ENCODE measurements around the gene PLA2G2F. TPM values are rescaled to one million over a fixed set of nuclear protein-coding genes. Genes with fewer than 3 reads are reported as not detected.
A peak's percentile ranks its signal among the peaks of the same experiment; 100 is the strongest.

The PLA2G2F gene
- total RNA-seq, 1 donor from 2014 or later = not detected

- no peak overlapping the region for H3K4me3 ChIP-seq (ENCODE audit: low read length in 3 of 3)
- H3K36me3 ChIP-seq (ENCODE audit: control insufficient read depth in 3 of 3, insufficient read depth in 3 of 3, low read length in 3 of 3) = no peaks in the 10 kb centered on the region
- H3K9me3 ChIP-seq (ENCODE audit: control insufficient read depth in 3 of 3, low read length in 3 of 3) = no peaks in the 10 kb centered on the region
- peaks cover 0 to 18% (median 3%) of the 10 kb centered on the region in 3 donors for H3K27me3 ChIP-seq (ENCODE audit: control insufficient read depth in 3 of 3, insufficient read depth in 3 of 3, low read length in 3 of 3)
- no peak overlapping the region for H3K9ac ChIP-seq (ENCODE audit: low read depth in 1 of 3, low read length in 3 of 3)
- peaks cover 13 to 19% (median 16%) of the 10 kb centered on the region in 3 donors for H3K4me1 ChIP-seq (ENCODE audit: control insufficient read depth in 3 of 3, insufficient read depth in 3 of 3, low read length in 3 of 3)
- no peak overlapping the region for H3K27ac ChIP-seq (ENCODE audit: low read depth, low read length)
Measured at GRCh38 chr1:20149601-20150325, 10.6 kb downstream of the PLA2G2F start.

DNA sequence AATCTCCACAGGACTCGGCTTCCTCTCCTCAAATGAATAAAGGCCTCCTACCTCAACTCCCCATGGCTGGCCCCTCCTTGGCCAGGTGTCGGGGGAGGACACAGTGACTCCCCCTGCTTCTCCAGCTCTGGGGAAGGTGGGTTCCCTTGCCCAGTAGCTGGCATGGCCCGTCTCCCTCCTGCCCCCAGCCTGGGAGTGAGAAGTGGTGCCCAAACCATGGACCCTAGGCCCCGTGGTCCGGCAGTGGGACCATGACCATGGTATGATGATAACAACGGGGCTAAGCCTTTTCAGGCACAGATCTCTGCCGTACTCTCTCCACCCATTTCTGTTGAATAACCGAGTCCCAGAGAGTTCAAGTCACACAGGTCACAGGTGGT is 11.2 kb downstream of the PLA2G2F start:
- H3K9ac ChIP-seq (ENCODE audit: low read depth in 1 of 3, low read length in 3 of 3) = no peak overlapping the region
- peaks cover 13 to 19% (median 16%) of the 10 kb centered on the region in 3 donors for H3K4me1 ChIP-seq (ENCODE audit: control insufficient read depth in 3 of 3, insufficient read depth in 3 of 3, low read length in 3 of 3)
- H3K4me3 ChIP-seq (ENCODE audit: low read length in 3 of 3) = no peak overlapping the region
- no peak overlapping the region for H3K27ac ChIP-seq (ENCODE audit: low read depth, low read length)
- H3K27me3 ChIP-seq (ENCODE audit: control insufficient read depth in 3 of 3, insufficient read depth in 3 of 3, low read length in 3 of 3) = peaks cover 0 to 18% (median 3%) of the 10 kb centered on the region in 3 donors
- H3K9me3 ChIP-seq (ENCODE audit: control insufficient read depth in 3 of 3, low read length in 3 of 3) = no peaks in the 10 kb centered on the region
- no peaks in the 10 kb centered on the region for H3K36me3 ChIP-seq (ENCODE audit: control insufficient read depth in 3 of 3, insufficient read depth in 3 of 3, low read length in 3 of 3)

- no peak overlapping the region for H3K9ac ChIP-seq (ENCODE audit: low read depth in 1 of 3, low read length in 3 of 3)
- peaks cover 0 to 18% (median 3%) of the 10 kb centered on the region in 3 donors for H3K27me3 ChIP-seq (ENCODE audit: control insufficient read depth in 3 of 3, insufficient read depth in 3 of 3, low read length in 3 of 3)
- no peak overlapping the region for H3K27ac ChIP-seq (ENCODE audit: low read depth, low read length)
- no peaks in the 10 kb centered on the region for H3K36me3 ChIP-seq (ENCODE audit: control insufficient read depth in 3 of 3, insufficient read depth in 3 of 3, low read length in 3 of 3)
- H3K4me1 ChIP-seq (ENCODE audit: control insufficient read depth in 3 of 3, insufficient read depth in 3 of 3, low read length in 3 of 3) = peaks cover 13 to 19% (median 16%) of the 10 kb centered on the region in 3 donors
- H3K9me3 ChIP-seq (ENCODE audit: control insufficient read depth in 3 of 3, low read length in 3 of 3) = no peaks in the 10 kb centered on the region
- H3K4me3 ChIP-seq (ENCODE audit: low read length in 3 of 3) = no peak overlapping the region
Measured at GRCh38 chr1:20150969-20151368, 11.8 kb downstream of the PLA2G2F start.

- peak overlapping the region; percentile 57 to 60 (median 59) for H3K9ac ChIP-seq (ENCODE audit: low read depth in 1 of 3, low read length in 3 of 3)
- H3K4me1 ChIP-seq (ENCODE audit: control insufficient read depth in 3 of 3, insufficient read depth in 3 of 3, low read length in 3 of 3) = peaks cover 15 to 19% (median 16%) of the 10 kb centered on the region in 3 donors
- H3K9me3 ChIP-seq (ENCODE audit: control insufficient read depth in 3 of 3, low read length in 3 of 3) = no peaks in the 10 kb centered on the region
- H3K4me3 ChIP-seq (ENCODE audit: low read length in 3 of 3) = peak overlapping the region; percentile 58 to 67 (median 62)
- peaks cover 0 to 18% (median 3%) of the 10 kb centered on the region in 3 donors for H3K27me3 ChIP-seq (ENCODE audit: control insufficient read depth in 3 of 3, insufficient read depth in 3 of 3, low read length in 3 of 3)
- peak overlapping the region; percentile 42 for H3K27ac ChIP-seq (ENCODE audit: low read depth, low read length)
- no peaks in the 10 kb centered on the region for H3K36me3 ChIP-seq (ENCODE audit: control insufficient read depth in 3 of 3, insufficient read depth in 3 of 3, low read length in 3 of 3)
Measured at GRCh38 chr1:20151906-20152598, 12.9 kb downstream of the PLA2G2F start.

GRCh38 chr1:20152599-20152930 is 13.4 kb downstream of the PLA2G2F start:
- Histone ChIP-seq H3K9me3 (ENCODE audit: control insufficient read depth in 3 of 3, low read length in 3 of 3) (no peaks in the 10 kb centered on the region), H3K4me3 (ENCODE audit: low read length in 3 of 3) (peak overlapping the region in 1 of 3 donors; percentile 67), H3K27ac (ENCODE audit: low read depth, low read length) (peak overlapping the region; percentile 42), H3K4me1 (ENCODE audit: control insufficient read depth in 3 of 3, insufficient read depth in 3 of 3, low read length in 3 of 3) (peaks cover 16 to 19% (median 18%) of the 10 kb centered on the region in 3 donors), H3K36me3 (ENCODE audit: control insufficient read depth in 3 of 3, insufficient read depth in 3 of 3, low read length in 3 of 3) (no peaks in the 10 kb centered on the region), H3K9ac (ENCODE audit: low read depth in 1 of 3, low read length in 3 of 3) (peak overlapping the region in 2 of 3 donors; percentile 59 to 60), H3K27me3 (ENCODE audit: control insufficient read depth in 3 of 3, insufficient read depth in 3 of 3, low read length in 3 of 3) (peaks cover 0 to 18% (median 3%) of the 10 kb centered on the region in 3 donors)

DNA sequence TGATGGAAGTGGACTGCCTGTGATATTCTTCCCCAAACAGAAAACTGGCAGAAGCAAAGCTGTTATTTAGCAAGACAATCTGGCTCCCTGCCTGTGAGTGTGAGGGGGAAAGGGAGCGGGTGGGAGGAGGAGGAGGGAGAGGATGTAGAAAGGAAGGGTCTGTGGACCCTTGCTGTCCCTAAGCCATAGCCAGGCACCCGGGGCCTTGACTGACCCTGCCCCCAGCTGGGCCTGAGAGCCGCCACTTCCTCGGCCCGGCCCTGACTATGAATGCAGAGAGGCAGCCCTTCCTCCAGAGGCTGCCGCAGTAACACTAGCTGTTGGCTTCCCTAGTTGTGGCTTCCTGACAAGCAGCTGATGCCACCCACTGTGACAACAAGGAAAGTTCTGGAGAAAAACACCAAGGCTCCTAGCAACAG is 13.9 kb downstream of the PLA2G2F start:
- H3K4me1 ChIP-seq (ENCODE audit: control insufficient read depth in 3 of 3, insufficient read depth in 3 of 3, low read length in 3 of 3) = peaks cover 16 to 19% (median 18%) of the 10 kb centered on the region in 3 donors
- H3K27me3 ChIP-seq (ENCODE audit: control insufficient read depth in 3 of 3, insufficient read depth in 3 of 3, low read length in 3 of 3) = peaks cover 0 to 18% (median 3%) of the 10 kb centered on the region in 3 donors
- H3K9ac ChIP-seq (ENCODE audit: low read depth in 1 of 3, low read length in 3 of 3) = peak overlapping the region in 1 of 3 donors; percentile 60
- no peaks in the 10 kb centered on the region for H3K36me3 ChIP-seq (ENCODE audit: control insufficient read depth in 3 of 3, insufficient read depth in 3 of 3, low read length in 3 of 3)
- H3K4me3 ChIP-seq (ENCODE audit: low read length in 3 of 3) = no peak overlapping the region
- H3K9me3 ChIP-seq (ENCODE audit: control insufficient read depth in 3 of 3, low read length in 3 of 3) = no peaks in the 10 kb centered on the region
- H3K27ac ChIP-seq (ENCODE audit: low read depth, low read length) = peak overlapping the region; percentile 42

DNA sequence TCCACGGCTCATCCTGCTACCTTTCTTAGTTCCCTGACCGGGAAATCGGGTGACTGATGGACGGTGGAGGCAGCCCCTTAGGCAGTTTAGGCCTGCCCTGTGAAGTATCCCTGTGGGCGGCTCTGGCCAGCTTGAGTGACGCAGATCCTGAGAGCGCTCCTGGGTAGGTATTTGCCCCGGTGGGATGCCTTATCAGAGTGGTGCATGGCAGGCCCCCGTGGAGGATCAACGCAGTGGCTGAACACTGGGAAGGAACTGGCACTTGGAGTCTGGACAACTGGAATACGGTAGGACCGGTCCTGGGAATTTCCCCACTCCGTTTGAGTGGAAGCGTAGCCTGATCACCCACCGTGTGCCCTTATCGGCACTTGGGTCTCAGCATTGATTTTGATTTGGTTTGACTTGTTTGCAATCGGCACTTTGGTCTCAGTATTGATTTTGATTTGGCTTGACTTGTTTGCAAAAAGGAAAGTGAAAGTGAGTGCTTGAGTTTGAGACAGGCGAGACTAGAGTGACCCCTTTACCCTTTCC is 15.2 kb downstream of the PLA2G2F start:
- Histone ChIP-seq H3K4me3 (ENCODE audit: low read length in 3 of 3) (peak overlapping the region; percentile 22 to 54 (median 33)), H3K9ac (ENCODE audit: low read depth in 1 of 3, low read length in 3 of 3) (peak overlapping the region in 2 of 3 donors; percentile 33 to 40), H3K27ac (ENCODE audit: low read depth, low read length) (peak overlapping the region; percentile 25)

GRCh38 chr1:20158358-20159070 is 19.4 kb downstream of the PLA2G2F start:
- Histone ChIP-seq H3K4me1 (ENCODE audit: control insufficient read depth in 3 of 3, insufficient read depth in 3 of 3, low read length in 3 of 3) (peaks cover 3 to 5% (median 4%) of the 10 kb centered on the region in 3 donors), H3K36me3 (ENCODE audit: control insufficient read depth in 3 of 3, insufficient read depth in 3 of 3, low read length in 3 of 3) (no peaks in the 10 kb centered on the region), H3K4me3 (ENCODE audit: low read length in 3 of 3) (no peak overlapping the region), H3K27ac (ENCODE audit: low read depth, low read length) (no peak overlapping the region), H3K27me3 (ENCODE audit: control insufficient read depth in 3 of 3, insufficient read depth in 3 of 3, low read length in 3 of 3) (no peaks in the 10 kb centered on the region), H3K9ac (ENCODE audit: low read depth in 1 of 3, low read length in 3 of 3) (no peak overlapping the region), H3K9me3 (ENCODE audit: control insufficient read depth in 3 of 3, low read length in 3 of 3) (peaks cover 0 to 8% (median 0%) of the 10 kb centered on the region in 3 donors)

More for the DNA sequence above, 15.2 kb downstream of the PLA2G2F start:
- Histone ChIP-seq H3K27me3 (ENCODE audit: control insufficient read depth in 3 of 3, insufficient read depth in 3 of 3, low read length in 3 of 3) (peaks cover 0 to 10% (median 3%) of the 10 kb centered on the region in 3 donors), H3K36me3 (ENCODE audit: control insufficient read depth in 3 of 3, insufficient read depth in 3 of 3, low read length in 3 of 3) (no peaks in the 10 kb centered on the region), H3K9me3 (ENCODE audit: control insufficient read depth in 3 of 3, low read length in 3 of 3) (no peaks in the 10 kb centered on the region), H3K4me1 (ENCODE audit: control insufficient read depth in 3 of 3, insufficient read depth in 3 of 3, low read length in 3 of 3) (peaks cover 16 to 19% (median 18%) of the 10 kb centered on the region in 3 donors)

DNA sequence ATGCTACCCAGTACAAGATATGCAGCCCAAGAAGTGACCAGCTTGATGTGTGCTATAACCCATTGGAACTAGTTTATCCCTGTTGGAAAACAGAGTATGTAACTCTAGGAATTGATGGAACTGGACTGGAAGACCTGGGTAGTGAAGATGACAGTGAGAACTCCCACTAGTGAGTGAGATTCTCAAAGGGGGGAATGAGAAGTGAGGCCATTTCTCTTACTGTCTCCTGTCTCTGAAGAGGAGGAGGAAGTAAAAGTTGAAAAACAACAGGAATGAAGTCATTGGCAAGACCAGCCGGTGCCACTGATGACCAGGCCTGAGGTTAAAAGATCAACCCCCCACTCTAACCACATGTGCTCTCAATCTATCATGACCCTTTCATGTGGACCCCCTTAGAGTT is 20.9 kb downstream of the PLA2G2F start:
- Histone ChIP-seq H3K27ac (ENCODE audit: low read depth, low read length) (no peak overlapping the region), H3K27me3 (ENCODE audit: control insufficient read depth in 3 of 3, insufficient read depth in 3 of 3, low read length in 3 of 3) (no peaks in the 10 kb centered on the region), H3K4me3 (ENCODE audit: low read length in 3 of 3) (no peak overlapping the region), H3K4me1 (ENCODE audit: control insufficient read depth in 3 of 3, insufficient read depth in 3 of 3, low read length in 3 of 3) (peaks cover 8 to 15% (median 10%) of the 10 kb centered on the region in 3 donors), H3K9ac (ENCODE audit: low read depth in 1 of 3, low read length in 3 of 3) (no peak overlapping the region), H3K9me3 (ENCODE audit: control insufficient read depth in 3 of 3, low read length in 3 of 3) (peaks cover 0 to 8% (median 0%) of the 10 kb centered on the region in 3 donors), H3K36me3 (ENCODE audit: control insufficient read depth in 3 of 3, insufficient read depth in 3 of 3, low read length in 3 of 3) (no peaks in the 10 kb centered on the region)
